CD4-positive, alpha-beta T cell treated with Interleukin-10 for 1 hour (primary cell): Measurements from ENCODE around the gene CLN6.
"Not testable (repeated sequence)": the region's sequence is repeated elsewhere in the genome, so short reads cannot be mapped to it uniquely, and the experiment has no call there.

Experiments
- DNase-seq: peaks from one replicate; pipeline ENCODE4 v3.0.0-alpha.2; 2020

CLN6 gene

DNA sequence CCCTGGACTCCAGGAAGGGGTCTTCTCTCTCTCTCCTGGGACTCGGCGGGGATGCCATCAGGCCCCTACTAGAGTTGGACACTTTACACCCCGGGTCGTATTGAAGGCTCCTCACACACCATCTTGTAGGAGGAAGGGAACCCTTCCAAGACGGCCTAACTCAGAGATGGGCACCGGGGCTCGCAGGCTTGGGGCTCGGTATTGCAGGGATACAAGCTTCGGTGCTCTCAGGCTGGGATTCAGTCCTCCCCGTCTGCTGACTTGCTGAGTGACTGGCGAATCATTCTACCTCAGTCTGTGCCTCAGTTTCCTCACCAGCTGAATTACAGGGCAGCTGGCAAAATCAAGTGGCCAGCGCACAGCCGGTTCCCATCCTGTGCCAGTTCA lies 24.0 kb downstream of the CLN6 start:
- DNase-seq: no peak

DNA sequence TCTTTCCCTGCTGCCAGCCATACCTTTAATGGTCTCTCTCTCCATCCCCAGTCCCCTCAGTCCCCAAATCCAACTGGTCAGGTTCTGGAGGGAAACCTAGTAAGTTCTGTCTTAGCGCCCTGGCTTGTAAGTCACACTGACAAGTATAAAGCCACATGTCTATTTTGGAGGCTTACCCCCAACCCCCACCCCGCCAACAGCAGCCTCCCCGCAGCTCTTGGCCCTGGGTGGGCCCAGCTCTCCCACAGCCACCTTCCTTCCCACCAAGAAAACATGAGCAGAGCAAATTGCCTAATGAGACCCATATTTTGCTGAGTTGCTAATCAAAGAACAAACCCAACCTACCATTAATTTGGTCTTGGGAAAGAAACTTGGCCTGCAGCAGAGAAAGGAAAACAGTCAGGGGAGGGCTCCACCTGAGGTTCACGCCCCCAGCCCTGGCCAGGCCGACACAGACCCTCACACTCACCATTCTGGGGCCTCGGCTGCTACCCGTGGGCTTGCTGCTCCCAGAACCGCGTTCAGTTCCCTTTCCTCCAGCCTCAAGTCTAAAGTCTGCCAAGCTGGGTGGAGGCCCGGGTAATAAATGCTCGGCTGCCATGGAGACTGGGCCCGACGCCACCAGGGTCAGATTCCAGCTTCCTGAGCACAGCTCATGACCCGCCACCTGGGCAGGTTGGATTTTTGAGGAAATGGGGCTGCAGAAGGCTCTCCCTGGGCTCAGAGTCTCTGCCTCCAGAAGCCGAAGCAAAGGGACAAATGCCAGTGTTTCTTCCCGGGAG lies 24.6 kb downstream of the CLN6 start, which contains the start of gene CALML4:
TSS of gene CALML4 (minus strand) at position 557 of the 782 bp plus-strand sequence. CDS start at position 472, 85 bp downstream.
- DNase-seq: no peak

DNA sequence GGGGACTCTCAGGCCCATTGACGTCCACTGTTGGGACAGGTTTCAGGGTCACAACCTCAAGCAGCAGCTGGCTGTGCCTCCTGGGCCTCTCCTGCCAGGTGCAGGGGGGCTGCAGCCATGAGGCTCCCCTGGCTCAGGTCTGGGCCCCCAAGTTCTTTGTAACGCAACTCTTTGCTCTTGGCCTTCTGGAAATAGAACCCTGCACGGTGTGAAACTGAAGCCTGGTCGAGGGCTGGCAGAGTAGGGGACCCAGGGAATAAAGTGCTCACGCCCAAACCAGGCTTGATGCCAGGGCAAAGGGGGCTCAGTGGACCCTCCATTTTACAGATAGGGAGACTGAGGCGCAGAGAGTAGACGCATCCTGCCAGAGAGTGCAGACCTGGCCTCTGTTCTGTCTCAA lies 25.2 kb downstream of the CLN6 start:
- DNase-seq: no peak

DNA sequence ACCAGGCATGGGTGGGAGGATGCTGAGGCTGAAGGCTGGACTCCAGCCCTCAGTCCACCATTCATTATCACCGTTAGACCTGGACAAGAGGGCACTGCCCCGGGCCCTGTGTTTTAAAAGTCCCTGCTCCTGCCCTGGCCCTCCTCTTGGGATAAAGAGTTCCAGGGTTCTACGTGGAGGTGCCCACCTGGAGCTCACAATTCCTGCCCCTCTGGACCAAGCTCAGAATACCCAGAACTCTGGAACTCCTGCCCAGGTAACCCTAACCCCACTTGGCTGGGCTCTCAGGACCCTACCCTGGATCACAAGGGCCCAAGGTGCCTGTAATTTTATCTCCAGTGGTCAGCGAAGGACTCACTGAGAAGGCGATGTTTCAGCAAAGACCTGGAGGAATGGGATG lies 25.6 kb downstream of the CLN6 start:
- no peak for DNase-seq

DNA sequence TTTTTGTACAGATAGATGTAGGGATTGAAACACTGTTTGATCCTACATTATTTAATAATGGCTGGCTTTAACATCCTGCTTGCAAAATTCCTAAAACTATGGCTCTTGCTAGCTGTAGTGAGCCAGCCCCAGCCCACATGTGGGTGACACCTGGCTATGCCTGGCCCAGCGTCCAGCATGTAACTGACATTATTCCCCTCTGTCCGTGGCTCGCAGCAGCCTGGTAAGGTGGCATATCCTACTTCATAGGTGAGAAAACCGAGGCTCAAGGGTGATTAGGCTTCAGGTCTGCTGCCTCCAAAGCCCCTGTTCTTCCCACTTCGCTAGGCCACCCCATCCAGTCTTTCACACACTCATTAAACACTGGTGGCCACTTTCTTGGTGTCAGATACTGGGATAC lies 26.0 kb downstream of the CLN6 start:
- DNase-seq: no peak

DNA sequence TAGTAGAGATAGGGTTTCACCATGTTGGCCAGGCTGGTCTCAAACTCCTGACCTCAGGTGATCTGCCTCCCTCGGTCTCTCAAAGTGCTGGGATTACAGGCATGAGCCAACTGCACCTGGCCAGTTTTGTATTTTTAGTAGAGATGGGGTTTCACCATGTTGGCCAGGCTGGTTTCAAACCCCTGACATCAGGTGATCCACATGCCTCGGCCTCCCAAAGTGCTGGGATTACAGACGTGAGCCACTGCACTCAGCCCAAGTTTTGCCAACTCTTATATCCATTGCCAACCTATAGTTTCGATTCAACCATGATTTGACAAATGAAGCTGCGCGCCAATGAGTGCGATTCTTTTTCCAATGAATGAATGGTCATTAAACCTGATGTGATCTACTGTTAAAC lies 26.5 kb downstream of the CLN6 start:
- DNase-seq: not testable (repeated sequence)

DNA sequence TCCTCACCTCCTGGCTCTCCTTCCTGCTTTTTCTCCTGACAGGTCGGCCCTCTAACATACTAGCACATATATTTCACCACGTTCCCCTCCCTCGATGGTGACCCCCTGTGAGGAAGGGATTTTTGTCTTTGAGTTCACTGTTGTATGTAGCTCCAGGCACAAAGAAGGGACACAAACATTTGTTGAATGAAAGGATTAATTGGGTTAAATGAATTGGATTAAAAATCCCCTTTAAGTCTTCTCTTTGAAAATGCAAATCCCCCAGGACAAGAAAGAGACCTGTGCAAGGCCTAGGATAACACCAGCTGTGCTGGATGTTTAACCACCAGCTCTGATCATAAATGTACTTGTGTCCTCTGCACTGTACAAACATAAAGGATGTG lies 27.7 kb downstream of the CLN6 start:
- no peak for DNase-seq

DNA sequence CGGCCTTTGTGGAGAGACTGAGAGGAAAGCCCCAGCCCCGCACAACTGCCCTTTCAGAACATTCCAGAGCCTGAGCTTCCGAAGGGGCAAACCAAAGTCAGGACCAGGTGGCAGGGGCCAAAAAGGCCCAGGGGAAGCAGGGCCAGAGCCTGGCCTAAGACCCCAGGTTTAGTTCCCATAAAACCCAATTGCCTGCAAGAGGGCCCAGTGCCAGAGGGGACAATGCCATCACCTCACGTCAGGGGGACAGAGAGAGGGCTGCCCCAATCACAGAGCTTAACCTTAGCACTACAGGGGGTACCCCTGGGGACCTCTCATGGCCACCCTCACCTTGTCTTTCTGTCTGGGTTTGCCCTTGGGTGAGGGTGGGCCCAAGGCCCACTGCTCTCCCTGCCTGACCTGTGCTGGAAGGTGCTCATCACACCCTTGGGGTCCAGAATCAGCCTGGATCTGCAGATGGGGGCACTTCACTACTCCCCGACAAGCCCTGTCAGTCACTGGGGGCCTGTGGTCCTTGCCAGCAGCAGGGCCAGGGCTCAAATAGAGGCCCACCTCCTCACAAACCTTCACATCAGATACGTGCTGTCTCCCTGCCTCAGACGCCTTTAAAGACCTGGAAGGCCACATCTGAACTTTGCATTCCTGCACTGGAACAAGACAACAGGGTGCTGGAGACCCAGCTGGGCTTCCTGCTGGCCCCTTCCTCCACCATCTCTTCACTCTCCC lies 28.2 kb downstream of the CLN6 start:
- no peak for DNase-seq

DNA sequence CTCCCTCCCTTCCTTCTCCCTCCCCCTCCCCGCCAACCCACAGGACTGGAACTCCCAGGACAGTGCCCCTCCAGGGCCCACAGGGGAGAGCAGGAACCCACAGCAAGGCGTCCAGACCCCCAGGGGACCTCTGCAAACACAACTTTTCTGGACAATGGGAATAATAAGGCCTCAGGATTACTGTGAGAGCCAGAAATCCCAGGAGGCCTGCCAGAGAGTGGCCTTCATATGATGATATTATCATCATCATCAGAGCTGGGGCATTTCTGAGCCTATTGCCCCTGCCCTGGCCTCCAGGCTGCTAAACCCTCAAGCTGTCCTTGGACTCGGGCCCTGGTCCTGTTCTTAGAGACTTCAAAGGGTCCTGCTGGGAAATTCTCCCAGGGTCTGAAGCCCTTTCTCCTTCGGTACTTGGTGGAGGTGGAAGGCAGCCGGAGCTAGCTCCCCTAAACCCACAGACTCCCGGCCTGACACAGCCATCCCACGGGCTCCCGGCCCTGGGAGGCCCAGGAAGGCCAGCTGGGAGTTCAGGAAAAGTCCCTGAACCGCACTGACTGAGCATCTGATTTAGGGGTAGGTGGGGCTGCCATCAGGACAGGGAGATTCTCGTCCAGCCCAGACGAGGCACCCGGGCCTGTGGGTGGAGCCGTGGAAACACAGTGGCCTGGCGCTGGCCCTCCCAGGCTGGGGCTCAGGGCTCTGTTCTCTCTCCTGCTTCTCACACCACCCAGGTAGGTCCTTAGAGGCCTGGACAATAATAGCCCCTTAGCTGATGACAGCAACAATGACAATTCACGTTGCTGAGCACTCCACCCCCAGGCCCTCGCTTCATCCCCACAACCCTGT lies 29.3 kb downstream of the CLN6 start:
- DNase-seq: no peak

DNA sequence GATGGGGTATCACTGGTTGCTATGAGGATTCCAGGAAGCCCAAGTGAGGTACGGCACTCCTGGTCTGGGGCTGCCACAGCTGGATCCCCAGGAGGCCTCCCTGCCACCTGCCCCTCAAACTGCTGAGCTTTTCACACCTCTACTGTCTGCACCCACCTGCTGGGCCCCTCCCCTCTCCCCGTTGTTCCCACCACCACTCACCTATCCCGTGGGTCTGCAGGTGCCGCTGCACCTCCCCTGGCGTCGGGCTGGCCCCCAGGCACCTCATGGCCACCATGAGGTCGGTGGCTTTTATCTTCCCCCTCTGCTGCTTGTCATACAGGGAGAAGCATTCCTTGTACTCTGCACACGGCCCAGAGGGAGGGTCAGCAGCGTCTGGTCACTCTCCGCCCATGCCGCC lies 30.2 kb downstream of the CLN6 start:
- DNase-seq: no peak

DNA sequence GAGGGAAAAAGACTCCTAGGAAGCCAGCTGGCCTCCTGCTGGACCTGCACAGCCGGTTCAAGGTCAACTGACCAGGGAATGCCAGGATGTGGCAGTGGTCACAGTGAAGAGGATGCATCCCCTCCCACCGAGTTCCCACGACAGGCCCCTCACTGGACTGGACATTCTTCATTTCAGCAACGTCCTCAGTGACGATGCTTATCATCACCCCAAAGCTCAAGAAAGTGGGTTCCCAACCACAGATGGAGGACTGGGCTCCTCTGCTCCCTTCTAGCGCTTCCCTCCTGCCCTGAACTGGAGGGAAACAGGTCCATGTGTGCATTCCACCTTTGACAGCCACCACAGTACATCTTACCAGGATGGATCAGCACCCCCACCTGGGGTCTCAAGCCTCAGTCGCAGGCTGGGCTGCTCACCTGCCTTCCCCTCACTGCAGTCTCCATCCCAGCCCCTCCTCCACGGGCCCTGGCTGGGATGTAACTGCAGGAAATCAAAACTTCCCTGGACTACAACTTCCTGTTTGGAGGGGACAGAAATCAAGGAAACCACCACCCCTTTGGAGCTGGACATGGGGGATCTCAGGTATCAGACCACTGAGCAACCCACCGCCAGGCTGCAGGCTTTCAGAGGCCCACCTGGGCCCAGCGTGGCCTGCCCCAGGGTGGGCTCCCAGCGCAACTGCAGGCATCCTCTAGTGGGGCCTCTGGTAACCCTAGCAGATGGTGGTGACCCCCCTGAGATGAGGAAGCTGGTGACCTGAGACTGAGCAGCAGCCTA lies 31.7 kb downstream of the CLN6 start:
- DNase-seq: no peak

DNA sequence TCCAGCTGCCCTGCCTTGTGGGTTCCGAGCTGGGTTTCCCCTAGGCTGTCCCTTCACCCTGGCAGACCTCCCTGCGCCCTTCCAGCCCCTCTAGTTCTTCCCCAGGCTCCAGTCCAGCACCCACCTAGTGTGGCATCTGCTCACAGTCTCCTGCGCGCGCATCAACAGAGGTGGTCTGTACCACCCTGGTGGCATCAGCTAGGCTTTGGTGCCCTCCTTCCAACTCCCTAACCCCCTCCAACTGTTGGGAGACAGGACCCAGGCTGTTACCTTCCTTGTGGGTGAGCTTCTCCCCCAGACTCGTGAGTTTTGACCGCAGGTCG lies 32.4 kb downstream of the CLN6 start:
- no peak for DNase-seq

DNA sequence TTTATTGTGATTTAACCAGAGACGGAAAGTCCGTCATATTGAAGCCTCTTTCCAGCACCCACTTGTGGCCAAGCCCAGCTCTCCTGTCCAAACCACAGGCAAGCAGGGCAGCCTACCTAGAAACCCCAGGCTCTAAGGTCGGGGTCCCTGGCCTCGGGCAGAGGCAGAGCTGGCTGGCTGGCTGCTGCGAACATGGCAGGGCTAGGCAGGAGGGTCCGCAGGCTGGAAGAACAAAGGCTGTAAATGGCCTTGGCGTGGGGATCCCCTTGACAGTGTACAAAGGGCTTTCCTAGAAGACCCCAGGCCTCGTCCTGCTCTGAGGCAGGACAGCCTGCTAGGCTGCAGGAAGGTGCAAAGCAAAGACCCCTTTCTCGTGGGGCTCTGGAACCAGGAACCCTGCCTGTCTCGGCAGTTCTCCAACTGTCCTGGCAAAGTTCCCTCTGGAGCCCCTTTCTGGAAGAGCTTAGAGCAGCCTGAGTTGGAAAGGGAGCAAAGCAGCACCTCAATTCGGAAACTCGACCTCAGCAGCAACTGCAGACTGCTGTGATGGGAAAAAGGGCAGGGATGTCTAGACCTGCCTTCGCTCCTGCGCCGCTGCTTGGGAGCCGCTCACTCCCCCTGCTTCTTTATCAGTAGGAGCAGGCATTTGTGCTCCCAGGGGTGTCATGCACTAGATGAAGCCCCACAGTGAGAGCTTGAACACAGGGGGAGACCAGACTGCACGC lies 32.9 kb downstream of the CLN6 start:
- no peak for DNase-seq

DNA sequence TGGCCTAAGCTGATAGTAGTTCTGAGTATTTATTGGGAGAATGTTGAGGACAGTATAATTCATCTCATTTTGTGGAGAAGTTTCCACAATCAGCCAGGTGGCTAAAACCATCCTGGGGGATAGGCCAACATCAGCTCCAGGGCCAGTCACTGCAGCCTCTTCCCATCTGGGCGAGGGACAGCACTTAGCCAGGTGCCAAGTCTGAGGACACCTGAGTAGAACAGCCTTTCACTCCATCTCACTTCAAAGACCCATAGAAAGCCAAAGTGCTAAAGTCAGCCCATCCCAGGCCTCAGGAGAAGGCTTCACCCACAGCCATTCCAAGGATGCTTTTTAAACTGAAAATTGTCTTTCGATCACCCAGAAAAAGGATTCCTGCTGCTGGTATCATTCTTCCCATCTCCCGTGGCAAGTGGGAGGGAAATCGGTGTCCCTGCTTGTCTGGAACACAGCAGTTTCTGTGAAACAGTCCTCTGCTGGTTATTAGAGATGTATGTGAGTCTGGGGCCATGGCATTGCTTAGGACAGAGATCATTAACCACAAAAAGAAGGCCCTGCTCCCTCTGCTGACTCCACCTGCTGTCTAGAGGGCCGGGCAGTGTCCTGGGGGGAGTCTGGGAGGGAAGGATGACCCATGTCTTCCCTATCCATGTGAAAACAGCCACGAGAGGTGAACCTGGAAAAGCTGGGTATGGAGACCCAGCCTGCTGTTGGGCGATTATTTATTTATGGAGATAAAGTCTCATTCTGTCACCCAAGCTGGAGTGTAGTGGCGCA lies 34.0 kb downstream of the CLN6 start:
- DNase-seq: no peak

DNA sequence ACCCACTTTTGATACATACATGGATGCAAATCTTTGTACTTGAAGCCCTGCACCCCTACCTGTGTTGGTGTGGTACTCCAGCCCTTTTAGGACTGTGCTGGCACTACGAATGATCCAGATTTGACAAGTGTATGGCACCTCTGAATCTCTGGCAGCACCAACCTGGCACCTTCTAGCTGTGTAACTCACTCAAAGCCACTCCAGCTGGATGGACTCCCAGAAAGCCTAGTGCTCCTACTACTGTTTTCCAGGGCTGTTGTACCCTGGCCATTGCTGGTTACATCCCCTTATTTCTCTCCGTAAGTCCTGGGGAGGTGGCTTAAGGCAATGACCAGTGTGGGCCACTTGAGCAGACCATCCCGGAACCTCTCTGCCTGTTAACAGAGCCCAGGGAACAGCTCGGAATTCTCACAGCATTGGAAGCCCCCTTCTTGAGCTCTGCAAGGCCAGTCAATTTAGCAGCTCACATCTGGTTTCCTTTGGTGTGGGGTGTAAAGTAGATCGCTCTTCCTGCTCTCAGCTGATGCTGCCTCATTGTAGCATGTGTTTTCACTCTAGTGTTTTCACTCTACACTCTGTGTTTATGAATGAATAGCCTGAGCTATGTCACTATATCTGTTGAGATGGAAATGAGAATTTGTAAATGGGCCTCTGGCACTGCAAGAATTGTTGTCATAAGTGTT lies 36.6 kb downstream of the CLN6 start:
- no peak for DNase-seq

DNA sequence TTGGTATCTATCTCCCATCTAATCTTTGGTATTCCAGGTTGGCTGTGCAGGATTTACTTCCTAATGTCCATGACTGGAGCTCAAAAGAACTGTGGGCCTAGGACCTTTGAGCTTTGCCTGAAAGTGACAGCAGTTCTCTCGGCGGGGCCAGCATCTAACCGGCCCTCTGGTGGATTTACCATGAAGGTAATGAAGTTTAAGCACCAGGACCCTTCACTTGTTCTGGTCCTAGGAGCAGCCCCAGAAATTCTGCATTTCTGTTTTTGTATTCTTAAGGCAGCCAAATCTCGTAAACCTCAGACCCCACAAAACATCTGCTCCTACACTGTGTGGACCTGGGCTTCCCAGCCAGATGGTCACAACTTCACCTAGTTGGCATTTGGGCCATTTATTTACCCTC lies 37.4 kb downstream of the CLN6 start:
- no peak for DNase-seq

DNA sequence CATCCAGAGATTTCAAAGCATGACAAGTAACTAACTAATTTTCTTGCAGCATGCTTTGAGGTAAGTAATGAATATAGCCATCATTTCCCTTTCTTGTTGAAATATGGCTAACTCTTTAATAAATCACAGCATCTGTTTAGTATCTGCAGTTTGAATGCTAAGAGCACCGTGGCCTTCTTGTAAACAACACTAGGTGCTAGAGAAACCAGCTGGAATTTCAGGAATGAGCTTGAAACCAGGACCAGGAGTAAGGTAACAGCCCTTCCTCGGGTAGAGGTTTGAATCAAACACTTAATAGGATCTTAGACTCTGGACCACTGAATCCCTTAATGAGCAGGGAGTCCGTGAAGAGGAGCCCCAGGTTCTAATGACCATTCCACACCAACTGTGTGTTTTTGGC lies 38.0 kb downstream of the CLN6 start:
- DNase-seq: no peak

DNA sequence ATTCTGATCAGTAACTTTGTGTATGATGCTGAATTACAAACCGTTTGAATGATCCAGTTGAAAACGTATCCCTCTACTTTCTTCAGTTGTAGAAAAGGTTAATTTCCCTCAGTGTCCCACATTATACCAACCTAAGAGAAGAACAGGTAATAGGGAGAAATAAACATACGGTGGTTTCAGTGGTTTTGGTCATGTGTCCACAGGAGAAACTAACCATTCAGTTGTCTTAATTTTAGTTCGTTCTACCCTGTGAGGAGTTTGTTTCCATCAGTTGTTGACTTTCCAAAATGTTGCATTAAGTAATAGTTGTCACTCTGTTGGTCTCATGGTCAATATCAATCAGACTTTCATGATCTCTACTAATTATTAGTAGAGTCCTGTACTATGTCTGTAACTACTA lies 39.5 kb downstream of the CLN6 start:
- DNase-seq: no peak

DNA sequence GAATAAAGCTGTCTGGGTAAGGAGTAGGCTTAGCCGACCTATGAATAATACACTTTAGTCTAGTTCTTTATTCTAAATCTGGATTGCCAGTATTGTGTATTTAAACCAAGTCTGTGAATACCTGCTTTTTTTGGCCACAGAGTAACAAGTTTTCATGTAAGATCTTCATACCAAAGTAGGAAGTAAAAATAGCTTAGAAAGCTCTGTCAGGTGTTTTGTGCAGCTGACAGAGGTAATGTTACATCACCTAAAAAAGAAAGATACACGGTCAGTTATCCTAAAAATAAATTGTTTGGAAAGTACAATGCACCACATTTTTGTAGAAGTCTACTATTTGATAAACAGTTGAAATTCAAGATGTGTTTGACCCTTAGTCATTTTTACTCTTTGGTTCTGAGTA lies 40.9 kb downstream of the CLN6 start:
- no peak for DNase-seq

DNA sequence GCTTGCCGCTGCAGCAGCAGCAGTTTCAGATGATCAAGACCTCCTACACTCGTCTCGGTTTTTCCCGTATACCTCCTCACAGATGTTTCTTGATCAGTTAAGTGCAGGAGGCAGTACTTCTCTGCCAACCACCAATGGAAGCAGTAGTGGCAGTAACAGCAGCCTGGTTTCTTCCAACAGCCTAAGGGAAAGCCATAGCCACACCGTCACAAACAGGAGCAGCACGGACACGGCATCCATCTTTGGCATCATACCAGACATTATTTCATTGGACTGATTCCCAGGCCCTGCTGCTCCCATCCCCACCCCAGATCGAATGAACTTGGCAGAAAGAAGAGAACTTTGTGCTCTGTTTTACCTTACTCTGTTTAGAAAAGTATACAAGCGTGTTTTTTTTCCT lies 42.0 kb downstream of the CLN6 start:
- no peak for DNase-seq
